ENCODE measurements around the gene MIA. TPM values are rescaled to one million over a fixed set of nuclear protein-coding genes. Genes with fewer than 3 reads are reported as not detected.
A peak's percentile ranks its signal among the peaks of the same experiment; 100 is the strongest.

Gene MIA
- total RNA-seq, 4 donors from 2014 or later: 10.4 to 17.0 (median 12.9) TPM

GRCh38 chr19:40741527-40742390 lies 33.6 kb upstream of the MIA start:
- no peak overlapping the region for H3K4me3 ChIP-seq (ENCODE audit: low read depth, poor library complexity, severe bottlenecking)
- intact Hi-C loops (cut with DNase I; ENCODE audit: low total_unique reads): no loop called here
- TF ChIP-seq CTCF (IDR thresholded peaks at IDR 0.05) (no peak), POLR2A (IDR thresholded peaks at IDR 0.05) (no peak)
- DNase-seq (ENCODE audit: low spot score in 2 of 2): peak in 1 of 2 donors; percentile 84
- WGBS, 2 donors: 81 to 82% methylated on average over 10 of the region's 10 CpGs

DNA sequence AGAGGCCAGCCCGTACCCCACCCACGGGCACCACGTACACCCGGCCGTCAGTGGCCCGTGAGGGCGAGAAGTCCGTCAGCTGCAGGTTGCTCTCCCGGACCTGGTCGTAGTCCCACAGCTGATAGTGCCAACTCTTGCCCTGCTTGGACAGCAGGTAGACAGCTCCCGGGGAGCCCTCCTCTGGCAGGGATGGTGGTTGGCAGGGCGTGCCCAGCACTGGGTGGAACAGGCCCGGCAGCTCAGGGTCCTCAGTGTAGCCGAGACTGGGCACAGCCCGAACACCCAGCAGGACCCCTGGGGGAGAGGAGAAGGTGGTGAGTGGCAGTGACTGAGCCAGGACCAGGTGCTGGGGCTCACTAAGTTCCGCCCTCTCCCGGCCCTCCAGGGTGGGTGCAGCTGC lies 32.8 kb upstream of the MIA start:
- 79 to 86% methylated on average over 16 to 17 of the region's 17 CpGs for WGBS, 2 donors
- peak in 1 of 2 donors; percentile 86 for DNase-seq (ENCODE audit: low spot score in 2 of 2)
- intact Hi-C loops (cut with DNase I; ENCODE audit: low total_unique reads): no loop called here
- no peak overlapping the region for H3K4me3 ChIP-seq (ENCODE audit: low read depth, poor library complexity, severe bottlenecking)
- TF ChIP-seq CTCF (IDR thresholded peaks at IDR 0.05): no peak
- no peak for TF ChIP-seq POLR2A (IDR thresholded peaks at IDR 0.05)

DNA sequence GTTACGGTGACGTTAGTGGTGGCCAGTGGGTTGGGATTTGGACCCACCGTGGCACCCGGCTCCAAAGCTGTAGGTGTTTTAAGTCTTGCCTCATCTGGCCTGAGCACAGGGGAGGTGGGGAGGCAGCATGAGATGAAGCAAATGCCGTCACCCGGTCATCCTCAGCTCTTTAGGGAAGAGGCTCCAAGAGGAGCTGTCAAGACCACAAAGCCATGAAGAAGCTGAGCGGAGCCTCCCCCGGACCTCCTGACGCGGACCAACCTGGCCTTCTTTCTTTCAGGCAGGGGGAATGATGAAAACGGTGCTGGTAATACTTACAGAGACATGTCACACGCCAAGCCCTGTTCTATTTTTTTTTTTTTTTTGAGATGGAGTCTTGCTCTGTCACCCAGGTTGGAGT lies 32.4 kb upstream of the MIA start:
- TF ChIP-seq POLR2A (IDR thresholded peaks at IDR 0.05): no peak
- no peak for TF ChIP-seq CTCF (IDR thresholded peaks at IDR 0.05)
- WGBS, 2 donors: 89 to 94% methylated on average over 12 of the region's 12 CpGs
- no peak overlapping the region for H3K4me3 ChIP-seq (ENCODE audit: low read depth, poor library complexity, severe bottlenecking)
- intact Hi-C loops (cut with DNase I; ENCODE audit: low total_unique reads): no loop called here
- no peak for DNase-seq (ENCODE audit: low spot score in 2 of 2)

GRCh38 chr19:40743926-40744325 lies 31.4 kb upstream of the MIA start:
- TF ChIP-seq POLR2A (IDR thresholded peaks at IDR 0.05): no peak
- 94 to 96% methylated on average over 10 of the region's 10 CpGs for WGBS, 2 donors
- peak in 1 of 2 donors; percentile 72 for DNase-seq (ENCODE audit: low spot score in 2 of 2)
- H3K4me3 ChIP-seq (ENCODE audit: low read depth, poor library complexity, severe bottlenecking): no peak overlapping the region
- intact Hi-C loops (cut with DNase I; ENCODE audit: low total_unique reads): no loop called here

DNA sequence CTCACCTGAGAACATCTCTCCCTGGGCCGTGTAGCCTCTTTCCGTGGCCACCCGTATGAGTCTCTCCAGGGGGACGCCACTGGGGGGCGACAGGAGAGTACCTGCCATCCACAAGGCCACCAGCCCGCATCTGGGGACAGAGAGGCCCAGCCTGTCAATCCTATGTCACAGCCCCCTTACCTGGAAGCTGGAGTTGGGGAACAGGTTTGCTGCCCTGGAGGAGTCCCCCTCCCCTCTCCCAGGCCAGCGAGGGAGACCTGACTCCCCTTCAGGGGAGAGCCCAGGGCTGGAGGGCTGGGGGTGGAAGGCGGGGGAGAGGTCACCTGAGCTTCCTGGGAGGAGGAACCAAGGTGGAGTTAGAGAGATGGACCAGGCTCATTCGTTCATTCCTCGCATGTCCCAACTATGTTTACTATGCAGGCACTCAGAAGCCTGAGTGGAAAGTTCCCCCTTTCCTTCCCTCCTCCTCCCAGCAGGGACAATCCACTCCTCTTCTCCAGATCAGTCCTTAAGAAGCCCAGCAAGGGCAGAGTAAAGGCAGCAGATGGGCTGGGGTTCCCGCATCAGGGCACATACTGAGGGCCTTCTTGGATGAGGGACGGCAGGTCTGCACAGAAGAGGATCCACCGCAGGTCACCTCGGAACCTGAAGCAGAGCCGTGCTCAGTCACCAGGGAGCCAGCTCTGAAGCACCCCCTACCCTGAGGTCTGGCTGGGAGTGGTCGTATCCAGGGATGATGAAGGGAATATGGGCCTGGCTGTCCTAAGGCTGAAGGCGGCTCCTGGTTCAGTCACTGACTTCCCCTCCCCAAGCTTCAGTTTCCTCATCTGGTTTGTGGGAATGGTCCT lies 30.5 kb upstream of the MIA start:
- WGBS, 2 donors: 75% methylated on average over 15 of the region's 17 CpGs

More for the DNA sequence above, 30.5 kb upstream of the MIA start:
- intact Hi-C loops (cut with DNase I; ENCODE audit: low total_unique reads): no loop called here
- H3K4me3 ChIP-seq (ENCODE audit: low read depth, poor library complexity, severe bottlenecking): no peak overlapping the region
- DNase-seq (ENCODE audit: low spot score in 2 of 2): peak in 1 of 2 donors; percentile 83
- TF ChIP-seq POLR2A (IDR thresholded peaks at IDR 0.05) (no peak), CTCF (IDR thresholded peaks at IDR 0.05) (no peak)

Data from lower leg skin (tissue), 4 donors.